ENCODE results near the gene COX4I1.

The COX4I1 gene

DNA sequence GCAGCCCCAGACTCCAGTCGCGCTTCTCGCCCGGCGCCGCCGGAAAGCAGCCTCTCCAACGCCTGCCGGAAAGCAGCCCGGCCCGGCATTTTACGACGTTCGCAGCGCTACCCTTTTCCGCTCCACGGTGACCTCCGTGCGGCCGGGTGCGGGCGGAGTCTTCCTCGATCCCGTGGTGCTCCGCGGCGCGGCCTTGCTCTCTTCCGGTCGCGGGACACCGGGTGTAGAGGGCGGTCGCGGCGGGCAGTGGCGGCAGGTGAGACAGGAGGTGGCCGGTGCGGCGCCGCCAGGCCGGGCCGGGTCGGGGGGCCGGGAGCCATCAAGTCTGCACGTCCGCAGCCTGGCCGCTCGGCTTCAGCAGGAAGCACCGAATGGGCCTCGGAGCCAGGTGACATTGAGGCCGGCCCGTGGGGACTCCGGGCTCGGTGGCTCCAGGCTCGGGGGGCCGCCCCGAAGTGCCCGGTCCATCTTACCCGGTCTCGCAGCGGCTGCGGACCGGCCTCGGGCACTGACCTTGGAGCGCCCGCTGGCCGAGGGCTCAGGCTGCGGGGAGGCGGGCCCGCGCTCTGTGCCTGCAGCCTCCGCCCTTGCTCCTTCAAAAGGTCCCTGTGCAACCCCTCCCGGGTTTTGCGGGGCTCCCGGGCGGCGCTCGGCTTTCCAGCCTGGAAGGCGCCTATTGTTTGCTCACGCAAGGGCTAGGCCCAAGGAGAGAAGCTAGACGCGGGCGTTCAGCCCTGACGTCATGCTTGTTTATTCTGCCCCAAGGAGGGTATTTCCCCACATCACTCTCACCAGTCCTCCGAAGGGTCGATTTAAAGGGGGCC, at the start of gene COX4I1, which contains the start of gene EMC8:
Gene COX4I1 (plus strand): TSS at position 199 of the 824 bp plus-strand sequence. CDS start 1,511 bp downstream, outside the sequence.
Gene EMC8 (minus strand): TSS at position 48 of the 824 bp plus-strand sequence. CDS start 249 bp downstream, outside the sequence.
- DNase-seq (ENCODE audit: low read depth in 2 of 2): peak; percentile 85

DNA sequence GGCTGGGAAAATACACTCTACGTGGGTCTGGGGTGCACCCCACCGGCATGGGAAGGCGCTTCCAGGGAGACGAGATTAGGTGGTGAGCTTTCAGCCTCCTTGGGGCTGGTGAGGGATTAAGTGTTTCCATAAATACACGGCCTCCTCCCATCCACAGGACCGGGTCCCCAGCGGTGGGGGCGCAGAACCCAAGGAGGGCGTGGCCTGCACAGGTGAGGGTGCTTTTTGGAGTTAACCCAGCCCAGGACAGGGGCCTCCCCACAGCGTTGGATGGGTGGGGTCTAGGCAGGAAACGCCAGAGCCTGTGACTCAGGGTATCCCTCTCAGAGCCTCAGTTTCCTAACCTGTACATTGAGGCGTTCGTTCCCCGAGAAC, 49.7 kb upstream of the COX4I1 start:
- no peak for DNase-seq (ENCODE audit: low read depth in 2 of 2)

DNA sequence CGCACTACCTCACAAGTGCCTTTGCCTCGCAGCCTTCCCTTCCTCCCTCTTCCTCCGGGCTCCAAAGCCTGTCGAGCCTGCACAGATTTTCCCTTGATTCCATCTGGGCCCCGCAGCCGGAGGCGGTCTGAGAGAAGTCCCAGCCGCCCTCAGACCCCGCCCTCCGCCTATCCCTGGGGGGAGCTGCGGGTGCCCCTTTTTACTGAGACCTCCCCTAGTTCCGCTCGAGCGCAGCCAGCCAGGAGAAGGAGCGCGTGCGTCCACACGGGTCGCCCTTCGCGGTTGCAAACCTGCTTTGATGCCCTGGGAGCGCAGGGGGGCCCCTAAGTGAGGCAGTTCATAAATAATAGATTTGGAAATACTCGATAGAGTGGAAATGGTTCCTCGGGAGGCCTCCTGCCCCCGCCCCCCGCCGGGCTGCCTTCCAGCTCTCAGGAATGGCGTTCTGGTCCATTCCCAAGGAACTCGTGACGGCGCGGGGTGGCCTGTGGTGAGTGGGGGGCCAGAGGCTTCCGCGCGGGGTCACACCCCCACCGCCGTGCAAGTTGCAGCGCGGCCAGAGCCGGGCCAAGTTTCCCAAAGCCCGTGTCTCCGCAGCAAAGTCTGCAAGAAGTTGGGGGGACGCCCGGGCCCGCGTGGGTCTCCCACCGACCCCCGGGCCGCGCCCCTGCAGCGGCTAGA, 49.2 kb upstream of the COX4I1 start:
- no peak for DNase-seq (ENCODE audit: low read depth in 2 of 2)

- DNase-seq (ENCODE audit: low read depth in 2 of 2): no peak
These were observed 48.4 kb upstream of the COX4I1 start, which contains the start of gene C16orf74 for GRCh38 chr16:85750827-85751697. C16orf74 (minus strand) TSS chr16:85751096; CDS start chr16:85735217, 15,879 bp downstream.

DNA sequence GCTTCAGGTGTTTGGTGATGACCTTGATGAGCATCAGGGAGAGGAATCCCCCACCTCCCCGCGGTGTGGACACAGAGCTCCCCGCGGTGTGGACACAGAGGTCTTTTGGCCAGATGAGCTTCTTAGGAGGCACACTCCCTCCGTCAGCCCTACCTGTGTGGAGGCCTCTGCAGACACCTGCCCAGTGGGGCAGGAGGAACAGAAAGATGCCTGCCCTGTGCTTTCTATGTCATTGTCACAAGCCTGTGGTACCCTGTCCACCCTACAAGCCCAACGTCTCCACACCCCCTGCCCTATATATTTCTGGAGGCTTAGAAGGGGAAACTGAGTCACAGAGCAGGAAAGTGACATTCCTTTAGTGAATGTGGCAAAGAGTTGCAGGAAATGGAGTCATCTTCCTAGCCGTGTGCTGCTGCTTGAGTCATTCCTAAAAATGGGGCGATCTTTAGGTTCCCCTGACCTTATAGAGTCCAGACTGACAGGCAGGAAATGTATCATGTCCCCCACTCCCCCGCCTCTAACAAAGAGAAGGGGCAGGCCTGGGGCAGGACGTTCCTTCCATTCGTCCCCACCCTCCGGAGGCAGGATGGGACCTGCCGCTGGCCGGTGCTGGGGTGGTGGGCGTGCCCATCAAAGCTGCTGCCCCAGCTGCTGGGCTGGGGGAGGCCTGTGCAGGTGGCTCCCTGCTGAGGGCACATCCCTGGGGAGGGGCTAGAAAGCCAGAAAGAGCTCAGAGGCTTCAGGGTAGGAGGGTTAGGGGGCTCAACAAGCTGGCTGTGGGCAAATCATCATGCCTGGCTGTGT, 47.6 kb upstream of the COX4I1 start:
- no peak for DNase-seq (ENCODE audit: low read depth in 2 of 2)

- no peak for DNase-seq (ENCODE audit: low read depth in 2 of 2)
These were observed 46.7 kb upstream of the COX4I1 start for GRCh38 chr16:85752511-85753420.

- DNase-seq (ENCODE audit: low read depth in 2 of 2): no peak
These were observed 45.9 kb upstream of the COX4I1 start for GRCh38 chr16:85753559-85753958.

DNA sequence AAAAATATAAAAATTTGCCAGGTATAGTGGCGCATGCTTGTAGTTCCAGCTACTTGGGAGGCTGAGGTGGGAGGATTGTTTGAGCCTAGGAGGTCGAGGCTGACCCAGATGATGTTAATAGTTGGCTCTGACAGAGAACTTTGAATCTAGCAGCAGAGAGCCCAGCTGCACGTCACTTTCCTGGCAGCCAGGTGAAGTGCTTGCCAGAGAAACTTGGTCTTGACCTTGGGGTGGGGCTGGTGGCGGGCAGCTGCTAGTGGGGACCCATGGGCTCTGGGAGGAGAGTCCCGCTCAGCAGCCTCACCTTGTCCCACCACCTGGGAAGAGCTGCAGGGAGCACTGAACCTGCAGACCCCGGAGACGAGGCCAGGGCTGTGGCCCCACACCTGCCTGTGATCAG, 45.5 kb upstream of the COX4I1 start:
- no peak for DNase-seq (ENCODE audit: low read depth in 2 of 2)

DNA sequence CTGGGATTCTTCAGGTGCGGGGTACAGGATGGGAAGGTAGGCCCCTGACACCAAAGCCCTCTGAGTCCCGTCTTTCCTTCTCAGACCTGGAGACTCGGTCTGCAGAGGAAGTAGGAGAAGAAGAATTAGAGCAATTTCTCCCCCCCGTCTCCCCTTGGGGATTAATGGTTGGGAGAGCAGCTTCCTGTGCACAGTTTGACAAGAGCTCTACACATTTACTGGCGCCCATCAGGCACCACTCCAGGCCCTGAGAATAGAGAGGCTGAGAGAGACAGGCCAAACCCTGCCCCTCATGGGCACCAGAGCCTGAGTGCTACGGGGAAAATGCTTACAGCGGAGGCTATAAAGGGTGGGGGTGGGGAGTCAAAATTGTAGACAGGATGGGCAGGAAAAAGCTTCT, 45.1 kb upstream of the COX4I1 start:
- no peak for DNase-seq (ENCODE audit: low read depth in 2 of 2)

DNA sequence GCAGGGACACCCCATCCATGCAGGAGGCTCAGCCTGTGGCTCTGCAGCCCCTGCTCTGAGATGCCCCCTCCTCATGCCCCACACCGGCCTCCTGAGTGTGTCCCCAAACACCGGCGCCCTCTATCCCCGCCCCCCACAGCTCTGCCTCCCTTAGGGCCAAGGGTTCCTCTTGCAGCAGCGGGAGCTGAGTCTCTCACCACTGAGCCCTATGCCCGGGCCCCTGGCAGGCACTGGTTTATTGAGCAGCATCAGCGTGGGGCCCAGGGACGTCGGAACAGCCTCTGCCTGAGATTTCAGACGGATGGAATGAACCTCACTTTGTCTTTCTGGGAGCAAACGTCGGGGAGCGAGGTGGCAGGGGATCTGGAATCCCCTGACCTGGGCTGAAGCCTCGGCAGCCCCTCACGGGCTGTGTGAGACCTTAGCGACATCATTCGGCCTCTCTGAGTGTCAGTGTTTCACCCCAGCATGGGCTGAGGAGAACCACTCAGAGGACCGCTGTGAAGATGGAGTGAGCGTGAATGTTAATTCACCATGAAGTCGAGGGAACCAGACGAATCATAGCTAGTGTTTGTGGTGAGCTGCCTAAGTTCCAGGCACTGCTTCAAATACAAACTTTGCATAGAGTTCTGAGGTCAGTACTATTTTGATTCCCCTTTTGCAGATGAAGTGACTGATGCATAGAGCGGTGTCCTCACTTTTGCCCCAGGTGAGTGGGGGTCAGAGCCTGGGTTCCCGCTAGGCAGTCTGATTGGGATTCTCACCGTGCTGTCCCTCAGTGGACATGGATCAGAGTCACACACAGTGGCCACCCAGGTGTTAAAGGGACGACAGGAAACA, 43.3 kb upstream of the COX4I1 start:
- no peak for DNase-seq (ENCODE audit: low read depth in 2 of 2)

GRCh38 chr16:85757341-85757822, 42.1 kb upstream of the COX4I1 start:
- no peak for DNase-seq (ENCODE audit: low read depth in 2 of 2)

DNA sequence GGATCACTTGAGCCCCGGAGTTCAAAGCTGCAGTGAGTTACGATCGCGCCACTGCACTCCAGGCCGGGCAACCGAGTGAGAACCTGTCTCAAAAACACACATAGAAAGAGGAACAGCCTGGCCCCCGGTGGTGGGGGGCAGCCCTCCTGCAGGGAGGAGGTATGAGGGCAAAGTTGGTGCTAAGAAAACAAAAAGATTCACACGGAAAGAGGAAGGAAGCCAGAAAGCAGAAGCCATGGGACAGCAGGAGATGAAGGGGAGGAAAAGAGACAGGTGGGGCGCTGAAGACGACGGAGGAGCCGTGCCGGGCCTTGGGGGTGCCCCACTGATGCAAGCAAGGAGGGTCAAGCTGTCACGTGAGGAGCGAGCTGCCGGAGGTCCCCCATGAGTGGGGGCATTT, 40.4 kb upstream of the COX4I1 start:
- no peak for DNase-seq (ENCODE audit: low read depth in 2 of 2)

GRCh38 chr16:85759631-85760419, 39.7 kb upstream of the COX4I1 start:
- DNase-seq (ENCODE audit: low read depth in 2 of 2): no peak

GRCh38 chr16:85761861-85762260, 37.6 kb upstream of the COX4I1 start:
- DNase-seq (ENCODE audit: low read depth in 2 of 2): no peak

- no peak for DNase-seq (ENCODE audit: low read depth in 2 of 2)
These were observed 36.5 kb upstream of the COX4I1 start for GRCh38 chr16:85762970-85763369.

- DNase-seq (ENCODE audit: low read depth in 2 of 2): no peak
These were observed 35.9 kb upstream of the COX4I1 start for GRCh38 chr16:85763616-85764015.

DNA sequence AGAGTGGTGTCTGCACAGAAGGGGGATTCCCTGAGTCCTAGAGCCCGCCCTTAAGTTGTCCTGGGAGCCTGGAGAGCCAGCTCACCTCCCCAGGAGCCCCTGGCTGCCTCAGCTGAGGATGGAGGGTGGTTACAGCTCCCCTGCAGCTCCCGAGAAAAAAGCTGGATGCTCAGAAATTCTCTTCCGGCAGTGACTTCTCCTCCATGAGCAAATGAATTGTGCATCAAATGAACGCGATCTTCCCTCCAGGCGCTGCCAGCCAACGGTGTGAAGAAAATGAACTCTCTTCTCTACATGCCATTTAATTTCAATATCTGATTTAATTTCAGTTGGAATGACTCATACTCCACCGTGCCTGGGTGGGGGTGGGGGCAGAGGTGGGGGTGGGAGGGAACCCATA, 34.3 kb upstream of the COX4I1 start:
- no peak for DNase-seq (ENCODE audit: low read depth in 2 of 2)

DNA sequence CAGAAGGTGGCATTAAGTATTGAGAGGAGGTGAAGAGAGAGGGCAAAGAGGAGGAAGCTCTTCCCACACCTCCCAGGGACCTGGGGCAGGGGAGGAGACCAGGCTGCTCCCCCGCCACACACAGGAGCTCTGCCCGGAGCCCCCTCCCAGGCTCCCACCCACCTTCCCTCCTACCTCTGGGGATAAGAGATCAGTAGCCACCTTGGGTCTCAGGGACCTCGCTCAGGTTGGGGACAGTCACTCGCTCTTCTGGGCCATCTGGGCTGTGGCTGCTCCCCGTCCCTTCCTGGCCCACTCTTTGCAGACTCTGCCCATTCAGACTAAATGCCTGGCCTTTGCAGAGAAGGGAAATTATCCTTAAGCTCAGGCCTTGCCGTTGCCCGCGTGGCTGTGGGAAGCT, 33.7 kb upstream of the COX4I1 start:
- no peak for DNase-seq (ENCODE audit: low read depth in 2 of 2)
